Esophagus muscularis mucosa (tissue), 4 donors: ENCODE results near the gene LHPP. TPM values are rescaled to one million over a fixed set of nuclear protein-coding genes. Genes with fewer than 3 reads are reported as not detected.
A peak's percentile ranks its signal among the peaks of the same experiment; 100 is the strongest.

Source experiments
- DNase-seq: peaks from one replicate; pipeline ENCODE4 v3.0.0-alpha.2; 2017; ENCODE audit errors: extremely low spot score
- H3K27ac ChIP-seq, 4 donors: fragments of 200-600 bp; sonication (generic); replicated peaks in 1 of 4; 1 replicate in 3 of 4; 2 replicates in 1 of 4; pipeline ENCODE4 v1.5.1; 2016 to 2019; ENCODE audit warnings: mild to moderate bottlenecking in 1 of 4
- H3K27me3 ChIP-seq, 4 donors: fragments of 200-600 bp; sonication (generic); one replicate each; pipeline versions ENCODE4 v1.5.1 to v1.6.0; 2016 to 2019
- H3K36me3 ChIP-seq, 4 donors: fragments of 200-600 bp; sonication (generic); one replicate each; pipeline ENCODE4 v1.5.1; 2016 to 2019
- H3K4me1 ChIP-seq, 4 donors: fragments of 200-600 bp; sonication (generic); one replicate each; pipeline ENCODE4 v1.5.1; 2016 to 2019
- H3K4me3 ChIP-seq, 4 donors: fragments of 200-600 bp; sonication (generic); 1 replicate in 2 of 4; 2 replicates in 2 of 4; pipeline ENCODE4 v1.5.1; 2016 to 2019; ENCODE audit warnings: mild to moderate bottlenecking in 4 of 4, moderate library complexity in 1 of 4
- H3K9me3 ChIP-seq, 4 donors: fragments of 200-600 bp; sonication (generic); 1 replicate in 3 of 4; 2 replicates in 1 of 4; pipeline ENCODE4 v1.5.1; 2016 to 2019
- CTCF ChIP-seq, 3 experiments: fragments of 200-600 bp in 2 of 3; fragments of 450-650 bp in 1 of 3; sonication (generic) in 2 of 3; IDR thresholded peaks; one replicate each; pipeline ENCODE4 v1.5.1; 2017 to 2019; ENCODE audit warnings: antibody characterized with exemption in 3 of 3, mild to moderate bottlenecking in 2 of 3, moderate library complexity in 1 of 3
- EP300 ChIP-seq: sonication (generic); formaldehyde crosslinking; IDR thresholded peaks from one replicate; pipeline ENCODE4 v1.6.1; 2017; ENCODE audit warnings: antibody characterized with exemption
- POLR2A ChIP-seq: fragments of 450-650 bp; IDR thresholded peaks from one replicate; pipeline ENCODE4 v1.6.1; 2017; ENCODE audit warnings: antibody characterized with exemption, moderate library complexity, mild to moderate bottlenecking, low read depth
- POLR2AphosphoS5 ChIP-seq, 2 donors: sonication (generic); formaldehyde crosslinking; IDR thresholded peaks; one replicate each; pipeline ENCODE4 v1.6.1; 2017; ENCODE audit warnings: antibody characterized with exemption in 2 of 2
- WGBS: methylation state at CpG from one replicate; pipeline ENCODE4 v1.1.5; 2018; 5-methylcytosine and 5-hydroxymethylcytosine counted together
- intact Hi-C: fragments of 100-400 bp; cut with DNase I; formaldehyde crosslinking; loops from one replicate; pipeline ENCODE4 v1.15.1; 2023
- total RNA-seq, 4 donors: library from RNA; depleted of rRNA; stranded (reverse); fragments of >200 nt; gene quantifications; one replicate each; pipeline versions ENCODE4 v1.1.0 to v1.2.1, GENCODE V29; 2016

Gene LHPP
- total RNA-seq, 4 donors from 2014 or later: 10.8 to 20.9 (median 15.7) TPM

GRCh38 chr10:124523901-124524300, 62.3 kb downstream of the LHPP start:
- no peaks in the 10 kb centered on the region for H3K36me3 ChIP-seq
- peak overlapping the region; percentile 44 to 56 (median 50) for H3K27ac ChIP-seq
- intact Hi-C loops: no loop called here
- TF ChIP-seq POLR2AphosphoS5 (IDR thresholded peaks at IDR 0.05): no peak
- no peak for TF ChIP-seq CTCF (IDR thresholded peaks at IDR 0.05)
- no peak for TF ChIP-seq POLR2A
- TF ChIP-seq EP300: no peak
- peak overlapping the region in 1 of 4 donors; percentile 36 for H3K4me3 ChIP-seq
- H3K9me3 ChIP-seq: no peaks in the 10 kb centered on the region
- H3K27me3 ChIP-seq: no peaks in the 10 kb centered on the region
- 71% methylated on average over 5 of the region's 5 CpGs for WGBS
- no peak for DNase-seq
- H3K4me1 ChIP-seq: peaks cover 9 to 36% (median 33%) of the 10 kb centered on the region in 4 donors

- intact Hi-C loops: no loop called here
- no peaks in the 10 kb centered on the region for H3K27me3 ChIP-seq
- TF ChIP-seq POLR2A (no peak), POLR2AphosphoS5 (IDR thresholded peaks at IDR 0.05) (peak; percentile 61 to 74)
- WGBS: 60% methylated on average over 17 of the region's 23 CpGs
- H3K9me3 ChIP-seq: no peaks in the 10 kb centered on the region
- H3K36me3 ChIP-seq: no peaks in the 10 kb centered on the region
- no peak overlapping the region for H3K4me3 ChIP-seq
- peak overlapping the region in 3 of 4 donors; percentile 31 to 43 (median 40) for H3K27ac ChIP-seq
- peaks cover 9 to 40% (median 37%) of the 10 kb centered on the region in 4 donors for H3K4me1 ChIP-seq
- DNase-seq: no peak
These were observed 63.5 kb downstream of the LHPP start for GRCh38 chr10:124524991-124525653.

GRCh38 chr10:124525751-124526600, 64.4 kb downstream of the LHPP start:
- Histone ChIP-seq H3K9me3 (no peaks in the 10 kb centered on the region), H3K27ac (peak overlapping the region in 3 of 4 donors; percentile 31 to 43 (median 40)), H3K4me3 (no peak overlapping the region), H3K36me3 (no peaks in the 10 kb centered on the region), H3K27me3 (no peaks in the 10 kb centered on the region), H3K4me1 (peaks cover 9 to 44% (median 43%) of the 10 kb centered on the region in 4 donors)
- intact Hi-C loops: no loop called here
- no peak for DNase-seq
- WGBS: 94% methylated on average over 17 of the region's 20 CpGs
- TF ChIP-seq CTCF (IDR thresholded peaks at IDR 0.05): no peak
- no peak for TF ChIP-seq EP300

GRCh38 chr10:124526621-124527267, 65.1 kb downstream of the LHPP start:
- intact Hi-C loops: no loop called here
- TF ChIP-seq EP300 (no peak), POLR2A (no peak), POLR2AphosphoS5 (IDR thresholded peaks at IDR 0.05) (no peak), CTCF (IDR thresholded peaks at IDR 0.05) (no peak)
- Histone ChIP-seq H3K4me3 (no peak overlapping the region), H3K27ac (no peak overlapping the region), H3K9me3 (no peaks in the 10 kb centered on the region), H3K36me3 (no peaks in the 10 kb centered on the region), H3K4me1 (peaks cover 9 to 44% (median 43%) of the 10 kb centered on the region in 4 donors), H3K27me3 (no peaks in the 10 kb centered on the region)
- no peak for DNase-seq
- WGBS: 90% methylated on average over 7 of the region's 17 CpGs

GRCh38 chr10:124527874-124528395, 66.3 kb downstream of the LHPP start:
- H3K4me1 ChIP-seq: peaks cover 5 to 35% (median 34%) of the 10 kb centered on the region in 4 donors
- intact Hi-C loops: no loop called here
- no peak for DNase-seq

More at GRCh38 chr10:124527874-124528395, 66.3 kb downstream of the LHPP start:
- Histone ChIP-seq H3K36me3 (no peaks in the 10 kb centered on the region), H3K27me3 (no peaks in the 10 kb centered on the region), H3K9me3 (no peaks in the 10 kb centered on the region), H3K27ac (no peak overlapping the region), H3K4me3 (no peak overlapping the region)
- WGBS: 89% methylated on average over 11 of the region's 11 CpGs
- TF ChIP-seq EP300 (no peak), POLR2A (no peak)
